ENCODE results near the gene SPATA25.
"Not testable (repeated sequence)": the region's sequence is repeated elsewhere in the genome, so short reads cannot be mapped to it uniquely, and the experiment has no call there.

The SPATA25 gene

DNA sequence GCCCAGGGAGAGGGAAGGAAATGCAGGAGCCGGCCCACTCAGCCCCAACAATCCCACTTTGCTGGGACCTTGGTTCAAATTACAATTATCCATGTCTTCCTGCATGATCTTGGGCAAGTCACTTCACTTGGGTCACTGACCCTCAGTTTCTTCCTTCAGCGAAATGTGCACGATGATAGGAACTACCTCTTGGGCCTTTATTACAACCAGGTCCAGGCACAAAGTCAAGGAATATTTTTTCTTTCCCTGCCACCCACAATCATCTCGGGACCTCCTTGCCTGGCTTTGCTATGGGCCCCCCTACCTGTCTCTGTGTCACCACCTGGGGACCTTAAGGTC, 24.9 kb upstream of the SPATA25 start:
- DNase-seq: no peak

DNA sequence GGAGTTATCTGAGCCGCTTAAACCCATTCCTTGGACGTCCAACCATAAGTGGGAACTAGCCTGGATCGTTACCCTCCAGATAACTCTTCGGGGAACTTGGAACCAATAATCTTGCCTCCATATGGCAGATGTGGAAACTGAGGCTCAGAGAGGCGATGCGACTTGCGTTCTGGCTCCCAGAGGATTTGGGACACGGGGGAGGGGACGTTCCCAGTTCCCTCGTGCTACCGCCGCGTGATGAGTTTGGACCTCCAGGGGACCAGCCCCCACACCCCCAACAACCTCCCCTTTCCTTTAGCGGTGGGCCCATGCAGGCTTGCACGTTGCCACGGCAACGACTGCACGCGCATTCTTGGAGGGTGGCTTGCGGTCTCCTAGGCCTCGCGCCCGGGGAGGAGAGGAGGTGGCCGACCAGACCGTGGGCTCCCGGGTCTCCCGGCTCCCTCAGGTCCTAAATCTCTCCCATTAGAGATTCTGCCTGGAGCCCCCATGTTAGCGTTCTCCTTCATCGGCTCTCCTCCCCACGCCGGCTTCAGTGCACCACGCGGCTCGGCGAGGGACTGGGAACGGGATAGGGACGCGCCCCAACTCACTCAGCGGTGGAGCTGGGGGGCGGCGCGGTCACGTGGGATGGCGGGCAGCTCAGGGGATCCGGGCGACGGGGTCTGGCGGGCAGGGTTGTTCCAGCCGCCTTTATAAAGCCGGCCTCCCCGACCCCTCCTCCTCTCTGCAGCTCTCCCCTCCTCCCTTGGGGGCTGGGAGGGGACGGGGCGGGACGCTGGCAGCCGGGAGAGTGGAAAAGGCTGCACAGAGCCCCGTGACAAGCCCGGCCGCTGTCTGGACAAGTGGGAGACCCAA, 24.3 kb upstream of the SPATA25 start, which contains the start of gene PLTP:
Gene PLTP (minus strand): TSS at position 670 of the 858 bp plus-strand sequence. CDS start 703 bp downstream, outside the sequence.
- DNase-seq: no peak

DNA sequence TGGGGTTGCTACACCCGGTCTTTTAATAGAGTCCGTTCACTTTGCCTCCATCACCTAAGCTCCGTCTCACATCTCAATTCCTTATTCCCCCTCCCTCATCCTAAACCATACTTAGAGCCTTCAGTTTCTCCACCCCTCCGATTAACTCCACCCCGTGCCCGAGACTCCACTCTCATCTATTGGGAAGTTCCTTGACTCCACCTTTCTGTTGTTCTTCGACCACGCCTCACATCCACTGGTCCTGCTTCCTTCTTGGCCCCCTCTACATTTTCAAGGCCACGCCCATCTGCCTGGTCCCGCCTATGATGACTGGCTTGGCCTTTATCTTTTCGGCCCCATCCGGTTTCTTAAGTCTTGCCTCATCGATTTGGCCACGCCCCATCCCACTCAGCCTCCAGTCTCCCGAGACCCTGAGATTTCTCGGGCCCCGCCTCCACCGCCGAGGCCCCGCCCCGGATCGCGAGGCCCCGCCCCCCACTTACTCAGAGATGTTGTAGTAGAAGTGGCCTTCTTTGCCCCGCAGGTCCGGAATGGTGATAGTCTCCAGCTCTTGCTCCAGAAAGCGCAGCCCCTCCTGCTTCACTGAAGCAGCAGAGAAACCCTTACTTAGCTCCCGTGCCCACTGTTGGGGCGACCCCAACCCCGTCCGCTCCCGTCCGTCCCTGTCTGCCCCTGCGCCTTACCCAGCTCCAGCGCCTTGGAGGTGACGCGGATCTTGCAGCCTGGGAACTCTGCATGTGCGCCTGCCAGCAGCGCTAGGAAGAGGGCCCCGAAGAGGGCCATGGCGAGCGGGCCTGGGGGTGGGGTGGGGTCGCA, 23.5 kb upstream of the SPATA25 start:
- DNase-seq: peak; percentile 89

DNA sequence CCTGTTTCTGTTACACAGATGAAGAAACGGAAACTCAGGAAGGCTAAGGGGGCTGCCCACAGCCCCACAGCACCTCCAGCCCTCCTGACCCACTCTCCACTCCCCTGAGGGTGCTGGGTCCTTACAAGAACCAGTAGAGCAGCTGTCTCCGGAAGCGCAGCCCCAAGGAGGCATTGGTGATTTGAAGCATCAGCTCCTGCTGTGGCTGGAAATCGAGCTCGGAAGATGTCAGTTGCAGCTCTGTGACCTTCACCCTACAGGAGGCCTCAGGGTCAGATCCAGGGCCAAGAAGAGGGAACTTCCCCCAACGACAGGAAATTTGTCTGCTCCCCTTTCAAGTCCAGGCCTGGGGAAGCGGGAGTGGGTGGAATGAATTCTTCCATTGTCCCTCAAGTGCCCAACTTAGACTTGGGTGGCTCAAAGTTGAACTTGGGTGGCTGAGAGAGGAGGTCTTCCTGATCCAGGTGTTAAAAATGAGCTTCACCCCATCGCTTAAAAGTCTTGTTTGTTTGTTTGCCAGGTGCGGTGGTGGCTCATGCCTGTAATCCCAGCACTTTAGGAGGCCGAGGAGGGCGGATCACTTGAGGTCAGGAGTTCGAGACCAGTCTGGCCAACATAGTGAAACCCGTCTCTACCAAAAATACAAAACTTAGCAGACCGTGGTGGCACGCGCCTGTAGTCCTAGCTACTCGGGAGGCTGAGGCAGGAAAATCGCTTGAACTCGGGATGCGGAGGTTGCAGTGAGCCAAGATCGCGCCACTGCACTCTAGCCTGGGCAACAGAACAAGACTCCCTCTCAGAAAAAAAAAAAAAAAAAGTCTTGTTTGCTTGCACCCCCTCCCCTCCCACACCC, 22.6 kb upstream of the SPATA25 start:
- DNase-seq: no peak

DNA sequence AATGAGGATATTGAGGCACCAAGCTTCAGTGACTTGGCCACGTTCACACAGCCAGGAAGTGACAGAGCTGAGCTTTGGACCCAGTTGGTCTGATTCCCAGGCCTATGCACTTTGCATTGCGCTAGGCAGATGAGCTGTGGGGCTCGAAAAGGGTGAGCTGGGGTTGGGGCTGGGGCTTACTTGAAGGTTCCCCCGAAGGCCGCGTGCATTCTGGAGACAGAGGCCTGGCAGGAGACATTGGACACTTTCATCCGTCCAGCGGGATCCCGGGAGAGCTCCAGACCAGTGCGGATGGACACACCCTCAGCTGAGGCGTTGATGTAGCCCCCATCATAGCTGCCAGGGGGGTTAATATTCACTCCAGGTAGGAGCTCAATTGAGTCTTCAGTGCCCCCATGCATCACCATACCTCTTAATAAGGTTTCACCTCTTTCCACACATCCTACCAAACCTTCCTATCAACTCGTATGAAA, 21.9 kb upstream of the SPATA25 start:
- no peak for DNase-seq

DNA sequence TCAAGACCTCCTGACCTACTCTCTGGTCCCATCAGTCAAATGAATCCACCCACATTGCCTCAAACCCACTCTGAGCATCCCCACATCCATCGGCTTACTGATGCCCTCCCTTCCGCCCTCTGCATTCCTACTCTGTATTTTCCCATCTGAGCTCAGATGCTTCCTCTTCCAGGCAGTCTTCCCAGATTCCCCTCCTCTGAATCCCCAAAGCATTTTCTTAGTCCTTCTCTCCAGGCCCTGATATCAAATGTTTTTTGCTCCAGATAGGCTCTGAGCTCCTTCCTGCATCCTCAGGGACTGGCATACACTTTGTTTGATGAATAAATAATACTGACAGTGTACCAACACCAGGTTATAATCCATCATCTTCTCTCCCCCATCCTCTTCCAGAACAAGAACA, 20.7 kb upstream of the SPATA25 start:
- no peak for DNase-seq

DNA sequence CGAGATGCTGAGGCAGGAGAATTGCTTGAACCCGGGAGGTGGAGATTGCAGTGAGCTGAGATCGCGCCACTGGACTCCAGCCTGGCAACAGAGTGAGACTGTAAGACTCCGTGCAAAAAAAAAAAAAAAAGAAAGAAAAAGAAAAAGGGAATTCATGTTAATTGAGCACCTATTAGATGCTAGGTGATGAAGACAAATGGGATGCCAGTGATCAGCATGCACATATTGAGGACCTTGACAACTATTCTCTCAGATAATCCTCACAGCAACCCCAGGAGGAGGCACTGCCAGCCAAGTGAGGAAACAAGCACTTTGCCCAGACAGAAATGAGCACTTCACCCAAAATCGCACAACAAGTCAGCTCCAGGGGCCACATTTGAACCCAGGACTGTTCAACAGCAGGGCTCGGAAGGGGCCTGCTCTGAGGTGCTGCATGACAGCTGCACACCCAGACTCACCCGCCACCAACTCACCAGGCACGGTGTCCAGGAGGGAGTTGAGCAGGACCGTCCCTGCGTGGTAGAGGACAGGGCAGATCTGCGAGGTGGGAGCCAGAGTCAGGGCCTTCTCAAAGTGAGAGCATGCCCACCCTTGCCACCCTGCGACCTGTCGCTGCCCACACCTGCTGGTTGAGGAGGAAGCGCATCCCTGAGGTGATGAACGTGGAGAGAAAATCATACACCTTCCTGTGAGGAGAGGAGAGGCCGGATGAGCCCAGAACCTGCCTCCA, 20.0 kb upstream of the SPATA25 start:
- no peak for DNase-seq

DNA sequence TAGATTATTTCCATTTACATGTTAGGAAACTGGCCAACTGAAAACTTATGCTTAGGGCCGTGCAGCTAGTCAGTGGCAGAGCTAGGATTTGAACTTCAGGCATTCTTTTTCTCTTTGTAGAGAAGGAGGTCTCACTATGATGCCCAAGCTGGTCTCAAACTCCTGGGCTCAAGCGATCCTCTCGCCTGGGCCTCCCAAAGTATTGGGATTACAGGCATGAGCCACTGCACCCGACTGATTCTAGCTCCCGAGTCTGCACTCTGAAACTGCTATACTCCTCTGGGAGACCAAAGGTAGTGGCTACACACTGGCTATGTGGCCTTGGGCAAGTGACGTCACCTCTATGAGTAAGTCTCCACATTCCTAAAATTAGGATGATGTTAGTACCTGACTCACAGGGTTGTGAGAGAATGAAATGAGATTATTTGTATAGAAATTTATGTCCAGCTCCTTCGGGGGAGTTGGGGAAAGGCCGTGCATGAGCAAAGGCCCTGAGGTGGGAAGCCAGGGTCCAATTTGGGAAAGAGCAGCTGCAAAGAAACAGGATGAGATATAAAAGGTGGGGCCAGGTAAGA, 18.2 kb upstream of the SPATA25 start:
- no peak for DNase-seq

DNA sequence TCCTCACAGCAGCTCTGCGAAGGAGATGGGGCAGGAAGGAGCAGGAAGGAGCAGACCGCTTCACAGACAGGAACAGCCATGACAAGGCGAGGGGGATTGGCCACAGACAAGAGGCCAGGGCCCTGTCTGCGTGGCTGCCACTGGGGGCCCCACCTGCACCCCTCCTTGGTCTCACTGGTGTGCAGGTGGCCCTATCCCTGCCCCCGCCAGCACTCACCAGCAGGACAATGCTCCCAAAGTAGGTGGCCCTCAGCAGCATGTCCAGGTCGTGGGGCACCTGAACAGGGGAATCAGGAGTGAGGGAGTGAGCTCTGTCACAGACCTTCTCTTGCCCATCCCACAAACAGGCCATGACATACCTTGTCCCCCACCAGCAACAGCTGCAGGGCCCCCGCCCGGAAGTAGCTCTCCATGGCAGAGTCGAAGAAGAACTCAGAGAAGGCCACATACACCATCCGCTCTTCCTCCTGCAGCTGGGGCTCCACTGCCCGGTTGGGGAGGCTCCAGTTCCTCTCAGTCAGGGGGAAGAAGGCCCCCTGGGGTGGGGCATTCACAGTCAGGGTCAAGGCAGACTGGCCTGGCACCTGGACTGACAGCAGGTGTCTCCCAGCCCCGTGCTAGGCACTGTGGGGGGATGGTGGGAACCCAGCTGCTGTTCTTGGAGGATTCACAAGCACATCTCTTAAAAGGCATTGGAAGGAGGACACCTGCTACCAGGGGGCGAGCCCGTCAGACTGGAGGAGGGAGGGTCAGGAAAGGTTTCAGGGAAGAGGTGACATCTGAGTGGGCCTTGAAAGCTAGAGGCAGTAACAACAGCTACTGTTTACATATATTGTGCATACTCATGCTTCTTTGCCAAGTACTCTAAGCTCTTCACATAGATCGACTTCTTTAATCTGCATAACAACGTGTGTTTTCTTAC, 17.4 kb upstream of the SPATA25 start:
- no peak for DNase-seq

DNA sequence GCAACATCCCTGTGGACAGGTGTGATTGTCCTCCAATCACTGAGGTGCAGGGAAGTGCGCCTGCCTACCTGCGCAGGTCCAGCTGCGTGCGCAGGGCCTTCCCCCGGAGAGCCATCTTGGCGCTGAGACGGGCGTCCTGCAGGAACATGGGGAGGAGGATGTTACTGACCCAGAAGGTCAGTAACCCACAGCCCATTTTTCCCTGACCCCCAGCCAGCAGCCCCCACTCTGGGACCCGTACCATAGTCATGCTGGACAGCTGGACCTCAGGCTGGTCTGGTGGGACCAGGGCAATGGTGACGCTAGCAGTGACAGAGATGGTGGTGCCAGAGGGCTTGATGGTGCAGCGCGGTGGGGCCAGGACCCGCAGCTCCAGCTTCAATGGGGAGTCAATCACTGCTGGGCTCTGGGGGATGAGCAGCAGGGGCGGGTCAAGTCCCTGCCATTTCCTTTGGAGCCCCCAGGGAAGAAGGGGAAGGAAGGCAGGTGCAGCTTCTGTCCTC, 14.8 kb upstream of the SPATA25 start:
- no peak for DNase-seq

DNA sequence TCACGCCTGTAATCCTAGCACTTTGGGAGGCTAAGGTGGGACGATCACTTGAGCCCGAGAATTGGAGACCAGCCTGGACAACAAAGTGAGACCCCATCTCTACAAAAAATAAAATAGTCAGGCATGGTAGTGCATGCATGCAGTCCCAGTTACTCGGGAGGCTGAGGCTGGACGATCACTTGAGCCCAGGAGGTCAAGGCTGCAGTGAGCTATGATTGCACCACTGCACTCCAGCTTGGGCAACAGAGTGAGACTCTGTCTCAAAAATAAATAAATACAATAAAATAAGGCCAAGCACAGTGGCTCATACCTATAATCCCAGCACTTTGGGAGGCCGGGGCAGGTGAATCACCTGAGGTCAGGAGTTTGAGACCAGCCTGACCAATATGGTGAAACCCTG, 13.9 kb upstream of the SPATA25 start:
- not testable (repeated sequence) for DNase-seq

DNA sequence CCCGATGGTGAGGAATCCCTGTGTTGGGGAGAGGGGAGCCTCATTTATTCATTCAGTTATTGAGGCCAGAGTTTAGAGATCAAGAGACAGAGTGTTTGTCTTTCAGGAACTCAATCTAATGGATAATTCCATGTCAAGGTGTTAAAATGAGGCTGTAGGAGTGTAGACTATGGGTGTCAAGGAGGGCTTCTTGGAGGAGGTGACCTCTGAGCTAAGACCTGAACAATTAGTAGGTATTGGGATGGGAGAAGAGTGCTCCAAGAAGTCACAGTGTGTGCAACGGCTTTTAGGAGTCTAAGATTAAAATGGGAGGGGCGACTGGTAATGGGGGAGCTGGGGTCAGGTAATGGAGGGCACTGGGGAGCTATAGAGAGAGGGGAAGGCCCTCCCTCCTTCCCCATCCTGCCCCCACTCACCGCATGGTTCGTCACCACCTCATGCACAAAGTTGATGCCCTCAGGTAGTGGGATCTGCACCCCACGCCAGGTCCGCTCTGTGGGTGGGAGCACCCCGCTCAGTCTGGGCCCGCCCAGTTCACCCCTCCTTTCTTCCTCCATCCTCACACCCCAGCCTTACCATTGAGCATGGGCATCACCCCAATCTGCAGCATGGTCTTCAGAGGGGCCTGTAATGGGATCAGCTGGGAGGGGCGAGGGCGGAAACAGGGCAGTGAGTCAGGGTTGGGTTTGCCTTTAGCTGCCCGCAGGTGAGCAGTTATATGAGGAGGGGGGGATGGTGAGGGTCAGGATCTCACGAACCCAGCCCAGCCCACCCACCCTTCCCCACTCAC, 11.8 kb upstream of the SPATA25 start:
- no peak for DNase-seq

DNA sequence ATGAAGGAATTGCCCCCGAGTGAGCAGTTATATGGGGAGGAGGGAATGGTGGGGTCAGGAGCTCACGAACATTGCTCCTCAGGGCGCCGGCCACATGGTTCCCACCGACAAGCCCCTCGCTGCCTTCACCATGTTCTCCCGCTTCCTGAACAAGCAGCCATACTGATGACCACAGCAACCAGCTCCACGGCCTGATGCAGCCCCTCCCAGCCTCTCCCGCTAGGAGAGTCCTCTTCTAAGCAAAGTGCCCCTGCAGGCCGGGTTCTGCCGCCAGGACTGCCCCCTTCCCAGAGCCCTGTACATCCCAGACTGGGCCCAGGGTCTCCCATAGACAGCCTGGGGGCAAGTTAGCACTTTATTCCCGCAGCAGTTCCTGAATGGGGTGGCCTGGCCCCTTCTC, 10.9 kb upstream of the SPATA25 start:
- no peak for DNase-seq

DNA sequence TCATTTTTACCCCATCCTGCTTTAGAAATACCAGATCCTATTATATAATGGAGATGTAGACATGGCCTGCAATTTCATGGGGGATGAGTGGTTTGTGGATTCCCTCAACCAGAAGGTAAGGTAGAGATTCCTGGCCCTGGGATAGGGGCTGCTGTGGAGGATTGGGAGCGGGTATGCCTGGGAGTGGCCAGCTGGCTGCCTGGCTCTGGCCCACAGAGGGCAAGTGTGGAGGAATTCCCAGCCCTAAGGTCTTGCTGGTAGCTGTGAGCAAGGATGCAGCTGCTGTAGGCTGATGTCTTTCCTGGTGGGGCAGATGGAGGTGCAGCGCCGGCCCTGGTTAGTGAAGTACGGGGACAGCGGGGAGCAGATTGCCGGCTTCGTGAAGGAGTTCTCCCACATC, 10.3 kb upstream of the SPATA25 start:
- DNase-seq: no peak

DNA sequence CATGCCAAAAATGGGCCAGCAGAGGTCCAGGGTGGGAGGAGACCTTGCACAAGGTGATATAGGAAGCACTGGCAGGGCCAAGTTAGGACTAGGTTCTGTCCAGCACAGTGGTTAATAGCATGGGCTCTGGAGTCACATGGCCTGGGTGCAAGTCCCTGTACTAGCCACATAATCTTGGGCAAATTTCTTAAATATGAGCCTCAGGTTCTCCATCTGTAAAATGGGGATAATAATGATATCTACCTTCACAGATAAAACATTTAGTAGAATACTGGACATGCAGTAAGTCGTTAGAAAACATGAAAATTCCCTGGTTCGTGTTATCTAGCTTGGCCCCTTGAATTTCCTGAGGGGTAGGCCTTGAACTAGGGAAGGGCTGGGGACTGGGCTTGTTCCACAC, 9.9 kb upstream of the SPATA25 start:
- DNase-seq: no peak

DNA sequence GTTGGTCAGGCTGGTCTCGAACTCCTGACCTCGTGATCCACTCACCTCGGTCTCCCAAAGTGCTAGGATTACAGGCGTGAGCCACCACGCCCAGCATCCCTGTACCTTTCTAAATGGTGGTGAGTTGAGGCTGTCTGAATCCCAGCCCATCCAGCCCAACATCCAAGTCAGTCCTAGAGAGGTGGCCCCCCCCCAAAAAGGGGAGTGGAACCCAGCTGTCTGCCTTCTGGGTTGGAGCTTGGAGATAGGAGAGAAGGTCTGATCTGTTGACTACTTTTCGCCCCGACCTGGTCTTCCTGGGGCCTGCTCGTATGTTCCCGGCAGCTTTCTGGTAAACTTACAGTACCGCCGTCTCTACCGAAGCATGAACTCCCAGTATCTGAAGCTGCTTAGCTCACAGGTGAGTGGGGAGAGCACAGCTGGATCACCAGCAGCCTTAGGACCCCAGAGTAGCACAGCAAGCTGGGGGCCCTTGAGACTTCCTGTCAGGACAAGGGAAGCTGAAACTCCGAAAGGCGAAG, 9.3 kb upstream of the SPATA25 start:
- DNase-seq: no peak

DNA sequence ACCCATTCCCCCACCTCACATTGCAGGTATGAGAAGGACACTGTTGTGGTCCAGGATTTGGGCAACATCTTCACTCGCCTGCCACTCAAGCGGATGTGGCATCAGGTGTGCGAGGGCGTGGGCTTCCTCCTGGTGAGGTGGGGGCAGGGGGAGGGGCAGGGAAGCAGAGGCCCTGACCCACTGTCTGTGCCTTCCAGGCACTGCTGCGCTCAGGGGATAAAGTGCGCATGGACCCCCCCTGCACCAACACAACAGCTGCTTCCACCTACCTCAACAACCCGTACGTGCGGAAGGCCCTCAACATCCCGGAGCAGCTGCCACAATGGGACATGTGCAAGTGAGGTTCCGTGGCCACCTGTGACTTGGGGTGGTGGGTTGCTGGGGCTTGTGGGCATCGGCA, 7.4 kb upstream of the SPATA25 start:
- DNase-seq: no peak

DNA sequence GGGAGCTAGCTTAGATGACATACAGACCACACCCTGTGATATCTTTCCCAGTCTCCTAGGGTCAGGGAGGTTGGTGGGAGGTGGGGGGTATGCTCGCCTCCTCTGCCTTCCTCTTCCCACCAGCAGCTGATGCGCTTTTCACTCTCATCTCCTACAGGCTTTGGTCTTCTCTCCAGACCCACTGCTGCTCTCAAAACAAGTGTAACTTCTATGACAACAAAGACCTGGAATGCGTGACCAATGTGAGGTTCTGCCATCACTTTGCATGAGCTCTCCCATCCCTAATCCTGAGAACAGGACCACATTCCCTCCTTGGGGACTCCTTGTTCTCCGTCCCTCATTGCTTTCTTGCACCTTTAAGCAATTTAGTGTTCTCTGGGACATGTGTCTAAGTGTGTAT, 6.4 kb upstream of the SPATA25 start:
- DNase-seq: no peak

DNA sequence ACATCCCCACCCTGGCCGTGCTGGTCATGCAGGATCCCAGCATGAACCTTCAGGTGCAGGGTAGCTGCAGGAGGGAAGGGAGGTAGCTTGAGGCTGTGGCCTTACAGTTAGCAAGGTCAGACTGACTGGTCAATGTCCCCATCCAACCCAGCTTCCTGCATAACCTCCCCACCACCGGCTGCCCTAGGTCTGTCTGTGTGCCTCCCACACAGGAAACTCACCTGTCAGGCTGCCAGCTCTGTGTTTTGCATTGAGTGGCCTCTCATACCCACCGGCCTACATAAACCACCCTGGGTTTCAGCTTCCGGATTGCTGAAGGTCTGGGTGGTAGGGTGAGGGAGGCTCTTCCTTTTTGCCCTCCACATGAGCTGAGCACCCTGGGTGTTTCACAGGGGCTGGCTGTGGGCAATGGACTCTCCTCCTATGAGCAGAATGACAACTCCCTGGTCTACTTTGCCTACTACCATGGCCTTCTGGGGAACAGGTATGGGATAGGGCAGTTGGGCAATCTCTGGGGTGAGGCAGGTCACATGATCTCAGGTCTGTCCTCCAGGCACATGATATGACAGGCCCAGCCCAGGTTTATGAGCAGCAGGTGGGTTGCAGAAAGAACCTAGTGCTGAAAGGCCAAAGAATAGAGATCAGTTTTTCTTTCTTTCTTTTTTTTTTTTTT, 5.5 kb upstream of the SPATA25 start:
- DNase-seq: no peak

Data from activated naive CD4-positive, alpha-beta T cell treated with anti-CD3 and anti-CD28 coated beads, Interleukin-2, amount 50 U/mL, for 16 hours (primary cell).